Lower leg skin (tissue), 4 donors: ENCODE measurements around the gene PLA2G12A. TPM values are rescaled to one million over a fixed set of nuclear protein-coding genes. Genes with fewer than 3 reads are reported as not detected.
"Not testable (repeated sequence)": the region's sequence is repeated elsewhere in the genome, so short reads cannot be mapped to it uniquely, and the experiment has no call there.

Source experiments
- DNase-seq, 2 donors: peaks; one replicate each; pipeline ENCODE4 v3.0.0-alpha.2; 2019; ENCODE audit warnings: low spot score in 2 of 2
- H3K4me3 ChIP-seq: fragments of 200-600 bp; sonication (generic); 2 replicates; pipeline ENCODE4 v1.5.1; 2017; ENCODE audit warnings: mild to moderate bottlenecking, low read depth; ENCODE audit not compliant: poor library complexity, severe bottlenecking
- CTCF ChIP-seq, 3 donors: fragments of 450-650 bp; IDR thresholded peaks; one replicate each; pipeline ENCODE4 v1.5.1; 2016; ENCODE audit warnings: antibody characterized with exemption in 3 of 3, mild to moderate bottlenecking in 3 of 3, moderate library complexity in 2 of 3
- POLR2A ChIP-seq, 2 donors: fragments of 450-650 bp; IDR thresholded peaks; one replicate each; pipeline ENCODE4 v1.6.1; 2016 to 2017; ENCODE audit warnings: antibody characterized with exemption in 2 of 2, mild to moderate bottlenecking in 1 of 2, moderate library complexity in 1 of 2
- WGBS, 2 donors: methylation state at CpG; one replicate each; pipeline ENCODE4 v1.1.5; 2018; 5-methylcytosine and 5-hydroxymethylcytosine counted together
- intact Hi-C: fragments of 100-400 bp; cut with DNase I; formaldehyde crosslinking; loops from one replicate; pipeline ENCODE4 v1.15.0; 2023; ENCODE audit warnings: low total_unique reads
- total RNA-seq, 4 donors: library from RNA; depleted of rRNA; stranded (reverse); fragments of >200 nt; gene quantifications; one replicate each; pipeline ENCODE4 v1.1.0, GENCODE V29; 2016

Gene PLA2G12A
- total RNA-seq, 4 donors from 2014 or later, result 14.7 to 19.1 (median 17.4) TPM

DNA sequence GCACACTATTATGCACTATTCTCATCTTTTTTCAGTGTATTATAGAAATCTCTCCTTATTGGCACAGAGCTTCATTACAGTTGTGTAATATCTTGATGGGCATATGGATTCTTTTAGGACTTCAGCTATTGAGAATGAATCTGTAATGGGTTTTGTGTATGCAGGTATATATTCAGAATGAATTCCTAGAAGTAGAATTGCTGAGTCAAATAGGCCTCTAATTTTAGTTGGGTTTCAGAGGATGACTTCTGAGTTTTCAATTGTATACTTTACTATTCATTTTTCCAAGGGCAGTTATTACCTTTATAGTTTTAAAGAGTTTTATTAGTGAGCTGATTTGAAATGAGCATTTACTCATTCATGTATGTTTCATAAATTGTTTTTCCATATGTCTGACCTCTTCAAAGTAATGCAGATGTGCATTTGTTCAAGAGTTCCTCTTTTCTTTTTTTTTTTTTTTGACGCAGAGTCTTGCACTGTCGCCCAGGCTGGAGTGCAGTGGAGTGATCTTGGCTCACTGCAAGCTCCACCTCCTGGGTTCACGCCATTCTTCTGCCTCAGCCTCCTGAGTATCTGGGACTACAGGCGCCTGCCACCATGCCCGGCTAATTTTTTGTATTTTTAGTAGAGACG, 46.1 kb downstream of the PLA2G12A start:
- intact Hi-C loops, result no loop called here
- H3K4me3 ChIP-seq, result no peak overlapping the region
- 89 to 90% methylated on average over 6 of the region's 6 CpGs for WGBS, 2 donors
- no peak for TF ChIP-seq CTCF (IDR thresholded peaks at IDR 0.05)
- no peak for TF ChIP-seq POLR2A (IDR thresholded peaks at IDR 0.05)
- DNase-seq, result no peak

DNA sequence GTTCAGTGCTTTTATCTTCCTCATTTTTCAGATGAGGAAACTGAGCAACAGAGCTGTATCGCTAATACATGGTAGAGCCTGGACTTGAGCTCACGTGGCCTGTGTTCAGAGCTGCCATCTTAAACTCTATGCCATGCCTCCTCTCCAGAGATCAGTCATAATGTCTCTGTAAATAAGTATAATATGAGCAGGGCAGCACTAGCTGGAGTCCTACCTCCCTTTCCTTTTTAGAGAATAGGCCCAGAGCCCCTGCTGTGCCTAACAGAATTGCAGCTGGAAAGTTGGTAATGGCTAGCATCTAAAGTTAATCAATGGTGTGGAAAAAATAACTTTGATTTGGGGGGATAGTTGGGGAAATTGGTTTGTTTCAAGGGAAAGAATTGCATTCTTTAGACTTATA, 47.0 kb downstream of the PLA2G12A start:
- TF ChIP-seq CTCF (IDR thresholded peaks at IDR 0.05) (no peak), POLR2A (IDR thresholded peaks at IDR 0.05) (no peak)
- intact Hi-C loops, result no loop called here
- no peak for DNase-seq
- H3K4me3 ChIP-seq, result no peak overlapping the region
- WGBS, 2 donors, result 96 to 100% methylated on average over 2 of the region's 2 CpGs

GRCh38 chr4:109678925-109679324, 50.9 kb downstream of the PLA2G12A start:
- DNase-seq, H3K4me3 ChIP-seq, intact Hi-C loops: not testable (repeated sequence)
- 98 to 99% methylated on average over 9 to 10 of the region's 14 CpGs for WGBS, 2 donors

DNA sequence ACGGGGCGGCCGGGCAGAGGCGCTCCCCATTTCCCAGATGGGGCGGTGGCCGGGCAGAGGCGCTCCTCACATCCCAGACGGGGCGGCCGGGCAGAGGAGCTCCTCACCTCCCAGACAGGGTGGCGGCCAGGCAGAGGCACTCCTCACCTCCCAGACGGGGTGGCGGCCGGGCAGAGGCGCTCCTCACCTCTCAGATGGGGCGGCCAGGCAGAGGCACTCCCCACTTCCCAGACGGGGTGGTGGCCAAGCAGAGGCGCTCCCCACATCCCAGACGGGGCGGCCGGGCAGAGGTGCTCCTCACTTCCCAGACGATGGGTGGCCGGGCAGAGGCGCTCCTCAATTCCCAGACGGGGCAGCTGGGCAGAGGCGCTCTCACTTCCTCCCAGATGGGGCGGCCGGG, 51.4 kb downstream of the PLA2G12A start:
- DNase-seq, intact Hi-C loops, H3K4me3 ChIP-seq: not testable (repeated sequence)
- 91 to 98% methylated on average over 11 to 16 of the region's 28 CpGs for WGBS, 2 donors

DNA sequence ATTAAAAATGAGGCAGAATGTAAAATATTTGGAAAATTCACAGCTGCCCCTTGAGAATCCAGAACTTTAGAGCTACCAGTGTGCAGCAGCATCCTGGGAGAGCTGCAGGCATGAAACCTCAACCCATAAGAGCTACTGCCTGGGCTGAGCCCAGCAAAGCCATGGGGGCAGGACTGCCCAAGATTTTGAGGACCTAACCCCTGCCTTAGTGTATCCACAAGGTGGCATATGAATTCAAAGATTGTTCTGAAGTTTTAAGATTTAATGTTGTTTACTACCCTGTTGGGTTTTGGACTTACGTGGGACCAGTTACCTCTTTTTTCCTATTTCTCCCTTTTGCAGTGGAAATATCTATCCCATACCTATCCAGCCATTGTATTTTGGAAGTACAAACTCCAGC, 53.0 kb downstream of the PLA2G12A start:
- 92 to 96% methylated on average over 1 of the region's 1 CpG for WGBS, 2 donors
- TF ChIP-seq POLR2A (IDR thresholded peaks at IDR 0.05) (no peak), CTCF (IDR thresholded peaks at IDR 0.05) (no peak)
- intact Hi-C loops, result no loop called here
- H3K4me3 ChIP-seq, result no peak overlapping the region
- no peak for DNase-seq

GRCh38 chr4:109675843-109676242, 54.0 kb downstream of the PLA2G12A start:
- WGBS, 2 donors, result 93 to 96% methylated on average over 1 of the region's 1 CpG
- TF ChIP-seq POLR2A (IDR thresholded peaks at IDR 0.05), result no peak
- no peak for TF ChIP-seq CTCF (IDR thresholded peaks at IDR 0.05)

GRCh38 chr4:109675181-109675580, 54.7 kb downstream of the PLA2G12A start:
- DNase-seq, result no peak
- 90 to 97% methylated on average over 3 of the region's 3 CpGs for WGBS, 2 donors
- intact Hi-C loops, result no loop called here
- H3K4me3 ChIP-seq, result no peak overlapping the region
- TF ChIP-seq POLR2A (IDR thresholded peaks at IDR 0.05), result no peak
- TF ChIP-seq CTCF (IDR thresholded peaks at IDR 0.05), result no peak

More at GRCh38 chr4:109675843-109676242, 54.0 kb downstream of the PLA2G12A start:
- H3K4me3 ChIP-seq, result no peak overlapping the region
- no peak for DNase-seq
- intact Hi-C loops, result no loop called here
